Measurements from ENCODE around the gene SAMD7. TPM values are rescaled to one million over a fixed set of nuclear protein-coding genes. Genes with fewer than 3 reads are reported as not detected.

SAMD7 gene
- total RNA-seq, 1 experiment from 2014 or later: not detected

- no peak for DNase-seq (ENCODE audit: low read depth)
These were observed 54.4 kb downstream of the SAMD7 start for GRCh38 chr3:169965562-169966427.

- peak; percentile 93 for DNase-seq (ENCODE audit: low read depth)
These were observed 55.1 kb downstream of the SAMD7 start, which contains the start of gene SEC62 for GRCh38 chr3:169966428-169966950. Gene SEC62, plus strand, starts transcription at chr3:169966807. Its CDS starts 16 bp downstream, at chr3:169966823.

GRCh38 chr3:169966951-169967915 lies 55.9 kb downstream of the SAMD7 start:
- peak; percentile 70 for DNase-seq (ENCODE audit: low read depth)

GRCh38 chr3:169968224-169968885 lies 57.0 kb downstream of the SAMD7 start:
- no peak for DNase-seq (ENCODE audit: low read depth)

GRCh38 chr3:169969174-169970095 lies 58.1 kb downstream of the SAMD7 start:
- no peak for DNase-seq (ENCODE audit: low read depth)

GRCh38 chr3:169970847-169971246 lies 59.5 kb downstream of the SAMD7 start:
- no peak for DNase-seq (ENCODE audit: low read depth)

- DNase-seq (ENCODE audit: low read depth): no peak
These were observed 60.1 kb downstream of the SAMD7 start for GRCh38 chr3:169971522-169971921.

GRCh38 chr3:169980055-169980454 lies 68.7 kb downstream of the SAMD7 start:
- DNase-seq (ENCODE audit: low read depth): no peak

GRCh38 chr3:169984292-169984691 lies 72.9 kb downstream of the SAMD7 start:
- DNase-seq (ENCODE audit: low read depth): no peak

Other genes starting within 250 kb of the SAMD7 start
- gene MECOM, start 247.9 kb upstream of the SAMD7 start, total RNA-seq (2014; rRNA removed; shearing (Covaris generic)): 22.2 and 28.6 TPM in 2 replicates
- gene TERC, start 146.5 kb upstream of the SAMD7 start, total RNA-seq (2014; rRNA removed; shearing (Covaris generic)): 33.4 and 110 TPM in 2 replicates
- 1.7 and 2.9 TPM in 2 replicates for gene ACTRT3, start 142.0 kb upstream of the SAMD7 start, total RNA-seq (2014; rRNA removed; shearing (Covaris generic))
- 22.0 and 27.2 TPM in 2 replicates for gene MYNN, start 138.2 kb upstream of the SAMD7 start, total RNA-seq (2014; rRNA removed; shearing (Covaris generic))
- gene LRRIQ4, start 98.7 kb upstream of the SAMD7 start, total RNA-seq (2014; rRNA removed; shearing (Covaris generic)): not detected in 2 replicates
- 0.71 and 1.6 TPM in 2 replicates for gene LRRC34, start 98.7 kb upstream of the SAMD7 start, total RNA-seq (2014; rRNA removed; shearing (Covaris generic))
- not detected in 2 replicates for gene LRRC31, start 41.6 kb upstream of the SAMD7 start, total RNA-seq (2014; rRNA removed; shearing (Covaris generic))
- 33.0 and 33.9 TPM in 2 replicates for gene SEC62, start 55.2 kb downstream of the SAMD7 start, total RNA-seq (2014; rRNA removed; shearing (Covaris generic))
- 3.4 and 10.2 TPM in 2 replicates for gene GPR160, start 126.4 kb downstream of the SAMD7 start, total RNA-seq (2014; rRNA removed; shearing (Covaris generic))

Measured in M059J (cell line).